GM19240 (cell line): ENCODE data around the gene NUP210.

Experiments
- DNase-seq: peaks from one replicate; pipeline ENCODE4 v3.0.0; 2011; ENCODE audit warnings: low spot score; ENCODE audit not compliant: insufficient read length

Gene NUP210

GRCh38 chr3:13376091-13376490, 44.0 kb downstream of the NUP210 start:
- no peak for DNase-seq

GRCh38 chr3:13375464-13375863, 44.7 kb downstream of the NUP210 start:
- no peak for DNase-seq

- DNase-seq = no peak
Measured at GRCh38 chr3:13373975-13374586, 46.0 kb downstream of the NUP210 start.

GRCh38 chr3:13372656-13373055, 47.5 kb downstream of the NUP210 start:
- DNase-seq = no peak

- no peak for DNase-seq
Measured at GRCh38 chr3:13372126-13372525, 48.0 kb downstream of the NUP210 start.

GRCh38 chr3:13371100-13372075, 48.7 kb downstream of the NUP210 start:
- DNase-seq = no peak

- DNase-seq = no peak
Measured at GRCh38 chr3:13370609-13371008, 49.5 kb downstream of the NUP210 start.

GRCh38 chr3:13370055-13370454, 50.1 kb downstream of the NUP210 start:
- DNase-seq = no peak

- DNase-seq = no peak
Measured at GRCh38 chr3:13368834-13369233, 51.3 kb downstream of the NUP210 start.

- DNase-seq = no peak
Measured at GRCh38 chr3:13367728-13368127, 52.4 kb downstream of the NUP210 start.

- no peak for DNase-seq
Measured at GRCh38 chr3:13365390-13366379, 54.4 kb downstream of the NUP210 start.

- DNase-seq = no peak
Measured at GRCh38 chr3:13364602-13365271, 55.4 kb downstream of the NUP210 start.

- no peak for DNase-seq
Measured at GRCh38 chr3:13362551-13362950, 57.6 kb downstream of the NUP210 start.

- no peak for DNase-seq
Measured at GRCh38 chr3:13359916-13360315, 60.2 kb downstream of the NUP210 start.

- DNase-seq = no peak
Measured at GRCh38 chr3:13358643-13359042, 61.5 kb downstream of the NUP210 start.

- no peak for DNase-seq
Measured at GRCh38 chr3:13358051-13358450, 62.1 kb downstream of the NUP210 start.

- no peak for DNase-seq
Measured at GRCh38 chr3:13357074-13357473, 63.0 kb downstream of the NUP210 start.

GRCh38 chr3:13353936-13354542, 66.1 kb downstream of the NUP210 start:
- DNase-seq = no peak

GRCh38 chr3:13353506-13353905, 66.6 kb downstream of the NUP210 start:
- DNase-seq = no peak

- no peak for DNase-seq
Measured at GRCh38 chr3:13352621-13353131, 67.4 kb downstream of the NUP210 start.
